Measurements from ENCODE around the gene FRY. TPM values are rescaled to one million over a fixed set of nuclear protein-coding genes. Genes with fewer than 3 reads are reported as not detected.

Gene FRY
- total and polyA plus RNA-seq, 9 of the 15 experiments (the other 6 are each of a cell fraction or from before 2014, with no cell fraction given): 0.03 to 0.31 (median 0.11) TPM; not detected in 3

- ChIA-PET CTCF (ENCODE audit: low intra/inter-chr PET ratio) (no interaction called here), POLR2A (no interaction called here)
- no peak for DNase-seq (ENCODE audit: extremely low read depth in 1 of 4, low spot score in 3 of 4)
- no TSS peak for BruUV-seq (replicated peaks)
- WGBS (ENCODE audit: insufficient coverage, low coverage, missing lambda C conversion rate): 0% methylated on average over 1 of the region's 2 CpGs
- H3K4me3 ChIP-seq: no peak overlapping the region
- H3K36me3 ChIP-seq (ENCODE audit: control insufficient read depth, insufficient read depth, low read length): no peaks in the 10 kb centered on the region
- no peak overlapping the region for H3K27ac ChIP-seq (ENCODE audit: extremely low read depth, low read depth, low read length)
- no peaks in the 10 kb centered on the region; the same call in 1 of the 2 replicates for H4K20me1 ChIP-seq (replicated peaks; ENCODE audit: control insufficient read depth, insufficient read depth, low read length)
- no peaks in the 10 kb centered on the region for H3K9me3 ChIP-seq (replicated peaks; ENCODE audit: control insufficient read depth, insufficient read depth, low read depth, low read length)
- H3K79me2 ChIP-seq (ENCODE audit: control insufficient read depth, insufficient read depth, low read length): no peaks in the 10 kb centered on the region
- no peak overlapping the region for H3K4me2 ChIP-seq (ENCODE audit: insufficient read depth, low read length)
- TF ChIP-seq E2F4 (CRISPR knock-in tag; IDR thresholded peaks at IDR 0.05; ENCODE audit: low read depth): no peak
- no peak for TF ChIP-seq DACH1 (IDR thresholded peaks at IDR 0.05; ENCODE audit: partially characterized antibody)
- TF ChIP-seq AFF1 (IDR thresholded peaks at IDR 0.05; ENCODE audit: low read depth in 1 of 2, partially characterized antibody in 2 of 2): no peak
- no peak for TF ChIP-seq NFIX (CRISPR knock-in tag; IDR thresholded peaks at IDR 0.05; ENCODE audit: low read depth)
- no peak for TF ChIP-seq ZNF780A (CRISPR knock-in tag; IDR thresholded peaks at IDR 0.05)
- TF ChIP-seq KLF16 (IDR thresholded peaks at IDR 0.05): no peak
- no peak for TF ChIP-seq FOXO4 (CRISPR knock-in tag; IDR thresholded peaks at IDR 0.05)
- no peak for TF ChIP-seq MAFF (IDR thresholded peaks at IDR 0.05; ENCODE audit: low read length)
- no peak for TF ChIP-seq CEBPB (tag; IDR thresholded peaks at IDR 0.05)
- no peak for TF ChIP-seq CBX1 (IDR thresholded peaks at IDR 0.05; ENCODE audit: low read depth)
- no peak for TF ChIP-seq TFAM (CRISPR knock-in tag; conservative IDR thresholded peaks at IDR 0.05)
- peaks cover 0 to 2% of the 10 kb centered on the region in 2 experiments; a peak in 2 of 5 replicates for H3K27me3 ChIP-seq (ENCODE audit: control insufficient read depth in 2 of 2, insufficient read depth in 2 of 2, low read length in 2 of 2)
- no peak overlapping the region for H3K9ac ChIP-seq (ENCODE audit: insufficient read depth in 1 of 2, low read depth in 2 of 2, low read length in 2 of 2)
- H3K4me1 ChIP-seq (replicated peaks in 1 of 2; ENCODE audit: control insufficient read depth in 2 of 2, insufficient read depth in 2 of 2, low read length in 2 of 2): no peaks in the 10 kb centered on the region
- no peaks in the 10 kb centered on the region for H3K9me1 ChIP-seq (ENCODE audit: control insufficient read depth, insufficient read depth, low read length)
- no peak for FAIRE-seq
- ATAC-seq: no peak
- H2AFZ ChIP-seq (ENCODE audit: low read depth, low read length): no peak overlapping the region
- intact Hi-C loops (cut with micrococcal nuclease) (no loop called here), in situ Hi-C loops (cut with MboI) (no loop called here)
These were observed 5.8 kb upstream of the FRY start for GRCh38 chr13:32025730-32026129.

Measured in K562 (cell line).